Keratinocyte (primary cell): ENCODE results near the gene NDOR1. TPM values are rescaled to one million over a fixed set of nuclear protein-coding genes. Genes with fewer than 3 reads are reported as not detected.

Experiments
- DNase-seq: peaks from one replicate; pipeline ENCODE4 v3.0.0-alpha.2; 2011; ENCODE audit warnings: low read depth, missing footprints, low spot score
- FAIRE-seq: peaks from 2 replicates; lab custom pipeline; 2011; peaks lifted over from hg19 to GRCh38; lab: Jason Lieb, UNC
- H2AFZ ChIP-seq: 2 replicates; pipeline ENCODE4 v1.6.0; 2012; ENCODE audit warnings: low read length, control low read depth, inconsistent platforms; ENCODE audit not compliant: control insufficient read depth
- H3K27ac ChIP-seq: 2 replicates; pipeline ENCODE4 v1.5.1; 2011; ENCODE audit warnings: low read length; ENCODE audit not compliant: control insufficient read depth, insufficient read depth
- H3K27me3 ChIP-seq: 3 replicates; pipeline ENCODE4 v1.6.0; 2011; ENCODE audit warnings: low read length; ENCODE audit not compliant: control insufficient read depth, insufficient read depth; ENCODE audit errors: extremely low read depth
- H3K36me3 ChIP-seq, 2 experiments: 2 replicates in 1 of 2; 3 replicates in 1 of 2; pipeline ENCODE4 v1.5.1; 2011; ENCODE audit warnings: low read length in 2 of 2, mild to moderate bottlenecking in 1 of 2; ENCODE audit not compliant: control insufficient read depth in 2 of 2, insufficient read depth in 2 of 2; ENCODE audit errors: extremely low read depth in 1 of 2
- H3K4me1 ChIP-seq: 3 replicates; pipeline ENCODE4 v1.5.1; 2011; ENCODE audit warnings: low read length; ENCODE audit not compliant: control insufficient read depth, insufficient read depth; ENCODE audit errors: extremely low read depth
- H3K4me2 ChIP-seq: 3 replicates; pipeline ENCODE4 v1.6.0; 2011; ENCODE audit warnings: low read depth, low read length; ENCODE audit not compliant: control insufficient read depth, insufficient read depth; ENCODE audit errors: extremely low read depth
- H3K4me3 ChIP-seq, 3 experiments: fragments of 200-600 bp in 1 of 3; sonication (generic) in 1 of 3; 2 replicates in 2 of 3; 3 replicates in 1 of 3; pipeline ENCODE4 v1.5.1; 2011 to 2016; ENCODE audit warnings: low read length in 3 of 3, mild to moderate bottlenecking in 3 of 3, control low read depth in 2 of 3, inconsistent platforms in 1 of 3, low read depth in 1 of 3, mixed read lengths in 1 of 3, mixed run types in 1 of 3, moderate library complexity in 1 of 3; ENCODE audit not compliant: control insufficient read depth in 2 of 3, insufficient read depth in 2 of 3; ENCODE audit errors: extremely low read depth in 1 of 3
- H3K79me2 ChIP-seq: 2 replicates; pipeline ENCODE4 v1.6.0; 2012; ENCODE audit warnings: low read length; ENCODE audit not compliant: control insufficient read depth, insufficient read depth
- H3K9ac ChIP-seq: 3 replicates; pipeline ENCODE4 v1.6.0; 2011; ENCODE audit warnings: low read length; ENCODE audit not compliant: control insufficient read depth, insufficient read depth; ENCODE audit errors: extremely low read depth
- H3K9me1 ChIP-seq: 3 replicates; pipeline ENCODE4 v1.6.0; 2011; ENCODE audit warnings: low read length; ENCODE audit not compliant: control insufficient read depth, insufficient read depth; ENCODE audit errors: extremely low read depth
- H3K9me3 ChIP-seq: 2 replicates; pipeline ENCODE4 v1.5.1; 2012; ENCODE audit warnings: low read depth, low read length; ENCODE audit not compliant: control insufficient read depth
- H4K20me1 ChIP-seq: 3 replicates; pipeline ENCODE4 v1.6.0; 2011; ENCODE audit warnings: low read length; ENCODE audit not compliant: control insufficient read depth, insufficient read depth; ENCODE audit errors: extremely low read depth
- EZH2 ChIP-seq: IDR thresholded peaks from one replicate; pipeline ENCODE4 v1.6.1; 2012; ENCODE audit warnings: inconsistent platforms, mild to moderate bottlenecking, low read length, moderate library complexity
- dilution Hi-C: fragments of 300-500 bp; cut with MboI; formaldehyde crosslinking; loops from one replicate; pipeline ENCODE4 v1.7.0; 2020; ENCODE audit warnings: low sequenced_read_pairs; ENCODE audit not compliant: extremely low pct_ligation_motif_present
- polyA plus RNA-seq, 5 experiments: library from polyadenylated mRNA; depleted of rRNA in 3 of 5; stranded (reverse) in 3 of 5; stranded (forward) in 1 of 5; unstranded in 1 of 5; fragments of >200 nt; gene quantifications; 1 replicate in 1 of 5; 2 replicates in 3 of 5; 3 replicates in 1 of 5; pipeline versions ENCODE4 v1.2.1 to v1.2.3, GENCODE V29; 2011 to 2012; ENCODE audit warnings: missing spikeins in 2 of 5, low read depth in 1 of 5, low replicate concordance in 1 of 5
- TF ChIP-seq, protein P1 (sequence below), 3 experiments: IDR thresholded peaks in 1 of 3; conservative IDR thresholded peaks in 1 of 3; optimal IDR thresholded peaks in 1 of 3; 2 replicates in 2 of 3; 3 replicates in 1 of 3; pipeline versions ENCODE3 to v1.5.1; 2011; ENCODE audit warnings: low read length in 3 of 3, mild to moderate bottlenecking in 3 of 3, moderate library complexity in 2 of 3, control low read depth in 1 of 3, inconsistent platforms in 1 of 3; ENCODE audit not compliant: insufficient read depth in 2 of 3; ENCODE audit errors: extremely low read depth in 1 of 3

The NDOR1 gene
- polyA plus RNA-seq, 1 donor (not counting 4 experiments of a cell fraction or from before 2014, with no cell fraction given): 3.9 TPM

DNA sequence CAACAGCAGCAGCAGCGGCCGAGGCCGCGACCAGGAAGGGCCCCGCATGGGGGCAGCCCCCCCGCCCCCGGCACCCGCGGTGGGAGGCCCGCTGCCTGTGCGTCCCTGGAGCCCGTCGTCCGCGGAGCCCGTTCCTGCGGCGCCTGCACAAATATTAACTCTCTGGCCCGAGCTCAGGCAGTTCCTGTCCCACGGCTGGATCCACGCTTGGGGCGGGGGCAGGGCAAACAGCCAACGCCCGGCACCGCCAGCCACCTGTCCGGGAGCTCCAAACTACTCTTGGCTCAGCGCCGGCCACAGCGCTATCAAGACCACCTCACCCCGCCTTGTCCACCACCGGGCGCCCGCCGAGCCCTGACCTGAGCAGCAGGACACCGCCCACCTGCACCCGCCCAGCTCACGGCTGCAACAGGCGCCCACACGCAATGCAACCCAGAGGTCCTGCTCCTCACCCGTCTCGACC is 35.6 kb upstream of the NDOR1 start, which contains the start of gene LRRC26:
LRRC26 (minus strand) TSS at position 156 of the 463 bp plus-strand sequence; CDS start at position 48, 108 bp downstream.
- Histone ChIP-seq H3K4me1 (no peaks in the 10 kb centered on the region), H3K27me3 (peaks cover 96% of the 10 kb centered on the region), H2AFZ (no peak within 1 kb of the TSS), H3K27ac (no peak within 1 kb of the TSS), H3K4me2 (peak within 1 kb of the TSS; percentile 41), H3K4me3 (peak within 1 kb of the TSS in 1 of 3 experiments; percentile 5), H3K9ac (no peak within 1 kb of the TSS), H3K36me3 (no peaks in the 10 kb centered on the region), H3K9me3 (no peaks in the 10 kb centered on the region), H3K79me2 (no peaks in the 10 kb centered on the region), H4K20me1 (peaks cover 9% of the 10 kb centered on the region), H3K9me1 (no peaks in the 10 kb centered on the region)
- no peak for FAIRE-seq
- TF ChIP-seq EZH2: no peak
- TF ChIP-seq, protein P1, sequence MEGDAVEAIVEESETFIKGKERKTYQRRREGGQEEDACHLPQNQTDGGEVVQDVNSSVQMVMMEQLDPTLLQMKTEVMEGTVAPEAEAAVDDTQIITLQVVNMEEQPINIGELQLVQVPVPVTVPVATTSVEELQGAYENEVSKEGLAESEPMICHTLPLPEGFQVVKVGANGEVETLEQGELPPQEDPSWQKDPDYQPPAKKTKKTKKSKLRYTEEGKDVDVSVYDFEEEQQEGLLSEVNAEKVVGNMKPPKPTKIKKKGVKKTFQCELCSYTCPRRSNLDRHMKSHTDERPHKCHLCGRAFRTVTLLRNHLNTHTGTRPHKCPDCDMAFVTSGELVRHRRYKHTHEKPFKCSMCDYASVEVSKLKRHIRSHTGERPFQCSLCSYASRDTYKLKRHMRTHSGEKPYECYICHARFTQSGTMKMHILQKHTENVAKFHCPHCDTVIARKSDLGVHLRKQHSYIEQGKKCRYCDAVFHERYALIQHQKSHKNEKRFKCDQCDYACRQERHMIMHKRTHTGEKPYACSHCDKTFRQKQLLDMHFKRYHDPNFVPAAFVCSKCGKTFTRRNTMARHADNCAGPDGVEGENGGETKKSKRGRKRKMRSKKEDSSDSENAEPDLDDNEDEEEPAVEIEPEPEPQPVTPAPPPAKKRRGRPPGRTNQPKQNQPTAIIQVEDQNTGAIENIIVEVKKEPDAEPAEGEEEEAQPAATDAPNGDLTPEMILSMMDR (optimal IDR thresholded peaks at IDR 0.05 in 1 of 3, IDR thresholded peaks at IDR 0.05 in 1 of 3, conservative IDR thresholded peaks at IDR 0.05 in 1 of 3; ENCODE audit: extremely low read depth in 1 of 3, insufficient read depth in 2 of 3, low read length in 3 of 3): no peak
- no peak for DNase-seq
- dilution Hi-C loops: no loop called here

DNA sequence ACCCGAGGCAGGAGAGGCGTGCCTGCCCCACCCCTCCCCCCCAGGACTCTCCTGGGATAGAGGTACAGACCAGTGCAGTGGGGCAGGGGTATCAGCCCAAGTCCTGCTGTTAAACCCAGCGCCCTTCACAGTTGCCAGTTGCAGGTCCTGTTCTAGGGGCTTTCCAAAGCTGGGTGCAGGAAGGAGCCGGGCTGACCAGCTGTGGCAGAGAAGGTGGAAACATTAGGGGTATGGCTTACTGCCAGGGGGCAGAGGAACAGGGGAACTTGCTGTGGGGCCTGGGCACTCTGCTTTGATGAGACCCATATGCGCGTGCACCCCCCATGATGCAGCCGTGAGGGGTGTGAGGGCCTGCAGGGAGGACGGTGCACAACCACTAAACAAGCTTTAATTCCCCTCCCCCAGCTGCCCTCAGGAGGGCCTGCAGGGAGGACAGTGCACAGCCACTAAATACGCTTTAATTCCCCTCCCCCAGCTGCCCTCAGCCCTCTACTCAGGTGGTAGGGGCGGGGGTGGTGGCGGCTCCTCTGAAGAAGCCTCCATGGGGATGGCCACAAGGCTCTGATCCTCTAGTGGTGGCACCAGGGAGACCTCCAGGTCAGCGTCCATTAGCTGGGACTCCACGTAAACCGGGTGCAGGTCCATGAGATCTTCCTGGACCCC is 34.9 kb upstream of the NDOR1 start:
- no peak overlapping the region for H3K9ac ChIP-seq
- H3K4me2 ChIP-seq: no peak overlapping the region
- DNase-seq (no peak), FAIRE-seq (no peak)
- no peaks in the 10 kb centered on the region for H3K79me2 ChIP-seq
- no peak for TF ChIP-seq EZH2
- TF ChIP-seq, protein P1 (optimal IDR thresholded peaks at IDR 0.05 in 1 of 3, IDR thresholded peaks at IDR 0.05 in 1 of 3, conservative IDR thresholded peaks at IDR 0.05 in 1 of 3; ENCODE audit: extremely low read depth in 1 of 3, insufficient read depth in 2 of 3, low read length in 3 of 3): no peak
- H3K27me3 ChIP-seq: peaks cover 96% of the 10 kb centered on the region
- H3K27ac ChIP-seq: no peak overlapping the region
- H3K4me3 ChIP-seq: no peak overlapping the region
- no peaks in the 10 kb centered on the region for H3K9me1 ChIP-seq
- H4K20me1 ChIP-seq: peaks cover 9% of the 10 kb centered on the region
- dilution Hi-C loops: no loop called here
- no peaks in the 10 kb centered on the region for H3K4me1 ChIP-seq
- H2AFZ ChIP-seq: no peak overlapping the region
- no peaks in the 10 kb centered on the region for H3K9me3 ChIP-seq
- no peaks in the 10 kb centered on the region for H3K36me3 ChIP-seq
